Prostate gland (tissue), 2 donors: ENCODE results near the gene ZNF383.
"Not testable (repeated sequence)": the region's sequence is repeated elsewhere in the genome, so short reads cannot be mapped to it uniquely, and the experiment has no call there.

Source experiments
- CTCF ChIP-seq, 4 experiments: fragments of 200-600 bp in 2 of 4; fragments of 450-650 bp in 2 of 4; sonication (generic) in 2 of 4; IDR thresholded peaks; 1 replicate in 3 of 4; 2 replicates in 1 of 4; pipeline ENCODE4 v1.5.1; 2016 to 2019; ENCODE audit warnings: antibody characterized with exemption in 4 of 4, mild to moderate bottlenecking in 2 of 4, moderate library complexity in 2 of 4
- POLR2A ChIP-seq: fragments of 450-650 bp; IDR thresholded peaks from one replicate; pipeline ENCODE4 v1.6.1; 2016; ENCODE audit warnings: antibody characterized with exemption, mild to moderate bottlenecking
- POLR2AphosphoS5 ChIP-seq: sonication (generic); formaldehyde crosslinking; IDR thresholded peaks from one replicate; pipeline ENCODE4 v1.6.1; 2017; ENCODE audit warnings: antibody characterized with exemption

- not testable (repeated sequence) for TF ChIP-seq POLR2A; CTCF (IDR thresholded peaks at IDR 0.05); POLR2AphosphoS5
These were observed 49.7 kb downstream of the ZNF383 start for GRCh38 chr19:37267755-37268154.
